Measurements from ENCODE around the gene TMEM132D.

- no peak for TF ChIP-seq REST (tag by site-specific recombination; IDR thresholded peaks at IDR 0.05)
- no peak for TF ChIP-seq KLF16 (tag by site-specific recombination; IDR thresholded peaks at IDR 0.05)
- TF ChIP-seq SP7 (tag by site-specific recombination; IDR thresholded peaks at IDR 0.05): no peak
- TF ChIP-seq CTCF (tag by site-specific recombination; IDR thresholded peaks at IDR 0.05): no peak
- no peak for TF ChIP-seq ZFP41 (tag by site-specific recombination; IDR thresholded peaks at IDR 0.05; ENCODE audit: borderline replicate concordance)
- TF ChIP-seq ZNF501 (tag by site-specific recombination; IDR thresholded peaks at IDR 0.05): no peak
- no peak for TF ChIP-seq ZNF530 (tag by site-specific recombination; IDR thresholded peaks at IDR 0.05; ENCODE audit: low read depth)
- TF ChIP-seq ZNF324 (tag by site-specific recombination; IDR thresholded peaks at IDR 0.05): no peak
- TF ChIP-seq ZNF560 (tag by site-specific recombination; IDR thresholded peaks at IDR 0.05; ENCODE audit: borderline replicate concordance): no peak
These were observed 353.5 kb downstream of the TMEM132D start for GRCh38 chr12:129550353-129550752.

Measured in HEK293 (cell line).